ENCODE measurements around the gene NACAD. TPM values are rescaled to one million over a fixed set of nuclear protein-coding genes. Genes with fewer than 3 reads are reported as not detected.

NACAD gene
- total and polyA plus RNA-seq, 2 experiments from 2014 or later, result 1.2 to 2.9 TPM

- DNase-seq, result no peak
- in situ Hi-C loops (cut with MboI), result loop anchor here (25.0 kb wide), 1 partner anchor 263 kb away; no protein-coding TSS in a partner anchor
- no peak overlapping the region for H2AFZ ChIP-seq
- 81 to 85% methylated on average over 11 of the region's 11 CpGs for WGBS, 2 experiments (ENCODE audit: low coverage in 1 of 2, low lambda C conversion rate in 2 of 2, missing lambda C conversion rate in 2 of 2)
- no peak overlapping the region for H3K27ac ChIP-seq
- no peaks in the 10 kb centered on the region for H3K9me2 ChIP-seq (ENCODE audit: insufficient read depth)
- TF ChIP-seq EZH2 (IDR thresholded peaks at IDR 0.05; ENCODE audit: insufficient read depth, poor library complexity, severe bottlenecking) (no peak), EZH2phosphoT487 (IDR thresholded peaks at IDR 0.05; ENCODE audit: insufficient read depth, low read depth) (no peak)
- no peaks in the 10 kb centered on the region for H4K20me1 ChIP-seq (ENCODE audit: insufficient read depth)
- no peaks in the 10 kb centered on the region for H3K27me3 ChIP-seq (replicated peaks; ENCODE audit: insufficient read depth)
- no peak overlapping the region for H3K4me2 ChIP-seq (ENCODE audit: unreplicated experiment)
- H3K36me3 ChIP-seq (ENCODE audit: low read depth), result no peaks in the 10 kb centered on the region
- H3K4me3 ChIP-seq, result no peak overlapping the region
- no peak overlapping the region for H3K9ac ChIP-seq
- no peaks in the 10 kb centered on the region for H3K79me2 ChIP-seq (ENCODE audit: insufficient read depth)
- H3K4me1 ChIP-seq (ENCODE audit: insufficient read depth), result no peaks in the 10 kb centered on the region
- no peaks in the 10 kb centered on the region for H3F3A ChIP-seq (ENCODE audit: insufficient read depth)
- H3K9me3 ChIP-seq (ENCODE audit: low read depth), result no peaks in the 10 kb centered on the region
These were observed 36.6 kb upstream of the NACAD start for GRCh38 chr7:45125193-45125904.

- no peak overlapping the region for H3K4me3 ChIP-seq
- no peaks in the 10 kb centered on the region for H4K20me1 ChIP-seq (ENCODE audit: insufficient read depth)
- TF ChIP-seq EZH2 (IDR thresholded peaks at IDR 0.05; ENCODE audit: insufficient read depth, poor library complexity, severe bottlenecking), result no peak
- TF ChIP-seq EZH2phosphoT487 (IDR thresholded peaks at IDR 0.05; ENCODE audit: insufficient read depth, low read depth), result no peak
- H3K27ac ChIP-seq, result no peak overlapping the region
- H3K79me2 ChIP-seq (ENCODE audit: insufficient read depth), result no peaks in the 10 kb centered on the region
- no peak overlapping the region for H3K9ac ChIP-seq
- 58 to 64% methylated on average over 9 to 12 of the region's 12 CpGs for WGBS, 2 experiments (ENCODE audit: low coverage in 1 of 2, low lambda C conversion rate in 2 of 2, missing lambda C conversion rate in 2 of 2)
- H3K27me3 ChIP-seq (replicated peaks; ENCODE audit: insufficient read depth), result no peaks in the 10 kb centered on the region
- H3K4me2 ChIP-seq (ENCODE audit: unreplicated experiment), result no peak overlapping the region
- H3K9me2 ChIP-seq (ENCODE audit: insufficient read depth), result no peaks in the 10 kb centered on the region
- no peaks in the 10 kb centered on the region for H3K36me3 ChIP-seq (ENCODE audit: low read depth)
- H3K4me1 ChIP-seq (ENCODE audit: insufficient read depth), result no peaks in the 10 kb centered on the region
- H3F3A ChIP-seq (ENCODE audit: insufficient read depth), result no peaks in the 10 kb centered on the region
- DNase-seq, result no peak
- H2AFZ ChIP-seq, result no peak overlapping the region
- in situ Hi-C loops (cut with MboI), result loop anchor here (25.0 kb wide), 1 partner anchor 537 kb away; the partner anchor contains the start of gene TMED4
- H3K9me3 ChIP-seq (ENCODE audit: low read depth), result no peaks in the 10 kb centered on the region
These were observed 35.3 kb upstream of the NACAD start for GRCh38 chr7:45123913-45124710.

- Histone ChIP-seq H4K20me1 (ENCODE audit: insufficient read depth) (no peaks in the 10 kb centered on the region), H3F3A (ENCODE audit: insufficient read depth) (no peaks in the 10 kb centered on the region), H3K4me2 (ENCODE audit: unreplicated experiment) (no peak overlapping the region), H3K9me2 (ENCODE audit: insufficient read depth) (no peaks in the 10 kb centered on the region), H3K9ac (no peak overlapping the region), H2AFZ (no peak overlapping the region), H3K4me3 (no peak overlapping the region), H3K4me1 (ENCODE audit: insufficient read depth) (no peaks in the 10 kb centered on the region), H3K79me2 (ENCODE audit: insufficient read depth) (no peaks in the 10 kb centered on the region), H3K36me3 (ENCODE audit: low read depth) (no peaks in the 10 kb centered on the region), H3K27me3 (replicated peaks; ENCODE audit: insufficient read depth) (no peaks in the 10 kb centered on the region), H3K27ac (no peak overlapping the region), H3K9me3 (ENCODE audit: low read depth) (no peaks in the 10 kb centered on the region)
- TF ChIP-seq EZH2phosphoT487 (IDR thresholded peaks at IDR 0.05; ENCODE audit: insufficient read depth, low read depth), result no peak
- no peak for TF ChIP-seq EZH2 (IDR thresholded peaks at IDR 0.05; ENCODE audit: insufficient read depth, poor library complexity, severe bottlenecking)
- no peak for DNase-seq
- in situ Hi-C loops (cut with MboI), result loop anchor here (25.0 kb wide), 1 partner anchor 536 kb away; the partner anchor contains the start of gene TMED4
- 76 to 79% methylated on average over 16 of the region's 16 CpGs for WGBS, 2 experiments (ENCODE audit: low coverage in 1 of 2, low lambda C conversion rate in 2 of 2, missing lambda C conversion rate in 2 of 2)
These were observed 34.4 kb upstream of the NACAD start for GRCh38 chr7:45122975-45123860.

GRCh38 chr7:45119550-45119949 is 30.8 kb upstream of the NACAD start:
- no peak overlapping the region for H3K27ac ChIP-seq
- in situ Hi-C loops (cut with MboI), result loop anchor here (25.0 kb wide), 1 partner anchor 532 kb away; the partner anchor contains the start of gene TMED4
- H3K79me2 ChIP-seq (ENCODE audit: insufficient read depth), result no peaks in the 10 kb centered on the region
- no peaks in the 10 kb centered on the region for H3K9me2 ChIP-seq (ENCODE audit: insufficient read depth)
- no peaks in the 10 kb centered on the region for H3K27me3 ChIP-seq (replicated peaks; ENCODE audit: insufficient read depth)
- H2AFZ ChIP-seq, result no peak overlapping the region
- no peaks in the 10 kb centered on the region for H3K4me1 ChIP-seq (ENCODE audit: insufficient read depth)
- H3K36me3 ChIP-seq (ENCODE audit: low read depth), result no peaks in the 10 kb centered on the region
- 60 to 68% methylated on average over 3 of the region's 3 CpGs for WGBS, 2 experiments (ENCODE audit: low coverage in 1 of 2, low lambda C conversion rate in 2 of 2, missing lambda C conversion rate in 2 of 2)
- H3F3A ChIP-seq (ENCODE audit: insufficient read depth), result no peaks in the 10 kb centered on the region
- no peak overlapping the region for H3K4me3 ChIP-seq
- H3K9me3 ChIP-seq (ENCODE audit: low read depth), result no peaks in the 10 kb centered on the region
- no peaks in the 10 kb centered on the region for H4K20me1 ChIP-seq (ENCODE audit: insufficient read depth)
- no peak overlapping the region for H3K9ac ChIP-seq
- H3K4me2 ChIP-seq (ENCODE audit: unreplicated experiment), result no peak overlapping the region
- DNase-seq, result no peak
- no peak for TF ChIP-seq EZH2phosphoT487 (IDR thresholded peaks at IDR 0.05; ENCODE audit: insufficient read depth, low read depth)
- no peak for TF ChIP-seq EZH2 (IDR thresholded peaks at IDR 0.05; ENCODE audit: insufficient read depth, poor library complexity, severe bottlenecking)

Data from GM23248 (cell line).